NCI-H2196 (cell line): ENCODE results near the gene CLIC2.

Experiments
- DNase-seq: peaks from one replicate; lab custom pipeline; 2025; ENCODE audit not compliant: unreplicated experiment; lab: John Stamatoyannopoulos, UW

CLIC2 gene

GRCh38 chrX:155263854-155264628 is 70.4 kb downstream of the CLIC2 start, which contains the start of gene RAB39B:
Gene RAB39B (minus strand): TSS chrX:155264491. CDS start chrX:155264288, 203 bp downstream.
- DNase-seq, result peak; percentile 41

DNA sequence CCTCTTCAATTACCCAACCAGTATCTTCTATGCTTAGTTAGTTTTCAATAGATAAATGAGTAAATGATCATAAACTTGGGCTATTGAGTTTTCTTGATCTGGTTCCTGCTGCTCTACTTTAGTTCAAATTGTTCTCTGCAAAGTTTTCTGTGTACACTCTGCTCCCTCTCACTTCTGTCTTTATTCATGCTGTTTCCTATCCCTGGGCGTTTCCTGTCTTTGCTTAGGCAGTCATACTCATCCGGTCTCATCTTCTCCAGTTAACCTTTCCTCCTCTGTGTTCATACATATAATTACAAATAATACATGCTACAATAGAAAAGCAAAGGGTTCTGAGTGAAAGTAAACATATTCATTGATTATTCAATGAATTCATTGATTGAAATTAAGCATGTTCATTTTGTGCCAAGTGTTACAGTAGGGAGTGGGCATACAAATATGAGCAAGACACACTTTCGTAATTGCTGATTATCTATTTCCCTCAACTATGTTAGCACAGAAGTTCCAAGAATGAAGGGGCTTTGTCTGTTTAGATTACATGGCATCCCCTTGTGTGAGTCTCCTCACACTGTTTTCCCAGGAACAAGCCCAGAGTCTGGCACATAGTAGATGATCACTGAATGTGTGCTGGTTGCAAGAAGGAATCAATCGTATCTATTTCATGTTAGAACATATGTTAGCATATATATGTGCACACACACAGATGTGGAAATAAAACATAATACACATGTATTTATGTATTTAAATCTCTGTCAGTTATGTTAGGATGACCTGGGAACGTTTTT is 71.3 kb downstream of the CLIC2 start:
- no peak for DNase-seq

DNA sequence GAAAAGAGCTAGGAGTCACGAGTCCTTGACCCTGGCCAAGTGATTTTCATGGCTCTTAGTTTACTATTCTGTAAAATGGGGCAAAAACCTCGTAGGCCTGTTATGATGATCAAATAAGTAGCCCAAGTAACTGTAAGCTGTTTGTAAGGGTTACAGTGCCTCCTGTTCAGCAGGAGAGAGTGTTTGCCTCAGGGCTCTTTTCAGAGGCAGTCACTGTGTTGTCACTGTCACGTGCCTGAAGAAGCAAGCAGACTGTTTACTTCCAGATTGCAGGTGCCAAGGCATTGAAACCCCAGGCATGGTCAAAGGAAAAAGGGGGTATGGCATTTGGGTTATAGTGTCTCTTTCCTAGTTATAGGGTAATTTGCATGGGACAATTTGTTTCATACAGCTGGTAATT is 74.7 kb downstream of the CLIC2 start:
- no peak for DNase-seq

DNA sequence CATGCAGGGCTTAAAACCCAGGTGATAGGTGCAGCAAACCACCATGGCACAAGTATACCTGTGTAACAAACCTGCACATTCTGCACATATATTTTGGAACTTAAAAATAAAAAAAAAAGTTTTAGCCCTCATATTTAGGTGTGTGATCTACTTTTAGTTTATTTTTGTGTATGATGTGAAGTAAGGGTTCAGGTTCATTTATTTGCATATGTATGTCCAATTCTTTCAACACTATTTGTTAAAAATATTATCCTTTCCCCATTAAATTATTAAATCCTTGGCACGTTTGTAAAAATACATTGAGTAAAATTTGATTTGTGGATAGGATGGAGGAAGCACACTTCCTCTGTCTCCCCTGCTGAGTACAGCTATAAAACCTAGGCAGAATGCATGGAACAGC is 83.0 kb downstream of the CLIC2 start:
- no peak for DNase-seq

GRCh38 chrX:155247497-155247896 is 86.9 kb downstream of the CLIC2 start:
- DNase-seq, result no peak

- no peak for DNase-seq
Observed at GRCh38 chrX:155246748-155247147, 87.7 kb downstream of the CLIC2 start.

DNA sequence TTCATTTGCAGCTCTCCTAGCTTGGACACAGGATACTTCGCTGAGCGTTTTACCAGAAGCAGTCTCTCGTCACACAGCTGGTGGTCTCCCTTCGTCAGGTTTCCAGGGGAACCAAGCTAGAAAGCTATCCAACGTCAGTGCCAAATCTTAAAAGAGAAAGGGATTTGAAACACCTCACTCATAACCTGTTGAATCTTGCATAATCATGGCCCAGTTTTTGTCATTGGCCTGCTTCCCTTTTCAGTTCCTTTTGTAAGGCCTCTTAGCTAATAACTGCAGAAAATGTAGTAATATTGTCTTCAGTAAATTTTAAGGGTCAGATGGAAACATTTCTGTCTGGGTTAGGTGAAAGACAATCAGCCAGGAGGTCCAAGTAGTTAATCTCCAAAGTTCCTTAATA is 92.1 kb downstream of the CLIC2 start:
- no peak for DNase-seq

- DNase-seq, result no peak
Observed at GRCh38 chrX:155237719-155238118, 96.7 kb downstream of the CLIC2 start.

DNA sequence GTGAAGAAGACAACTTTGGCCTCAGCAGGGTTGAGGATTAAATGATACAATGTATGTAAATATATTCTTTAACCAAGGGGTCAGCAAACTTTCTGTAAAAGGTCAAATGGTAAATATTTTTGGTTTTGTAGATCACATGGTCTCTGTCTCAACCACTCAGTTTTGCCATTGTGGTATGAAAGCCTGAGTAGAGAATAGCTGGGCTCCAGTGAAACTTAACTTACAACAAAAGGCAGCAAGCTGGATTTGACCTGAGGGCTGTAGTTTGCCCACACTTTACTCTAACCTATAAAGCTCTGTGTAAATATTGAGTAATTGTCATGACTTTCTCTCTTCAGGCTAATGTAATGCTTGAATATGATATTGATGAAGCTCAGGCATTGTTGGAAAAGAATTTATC is 98.5 kb downstream of the CLIC2 start:
- DNase-seq, result no peak

GRCh38 chrX:155231163-155231562 is 103.3 kb downstream of the CLIC2 start:
- no peak for DNase-seq
